MCF 10A (cell line): ENCODE measurements around the gene GLIS2. TPM values are rescaled to one million over a fixed set of nuclear protein-coding genes. Genes with fewer than 3 reads are reported as not detected.

ENCODE experiments used
- BruUV-seq: library from RNA; stranded (reverse); fragments of 400-500 nt; replicated peaks from 2 replicates; lab custom pipeline; 2021; lab: Mats Ljungman, UMichigan
- CTCF ChIA-PET: fragments of 300-600 bp; sonication (Branson Sonifier 250); formaldehyde crosslinking; extraction: SDS; loops from one replicate; lab custom pipeline; 2021; ENCODE audit warnings: antibody characterized with exemption, inconsistent platforms; lab: Yijun Ruan, JAX
- POLR2A ChIA-PET: fragments of 300-600, 350-650 bp; sonication (Branson Sonifier 250); formaldehyde crosslinking; extraction: SDS; loops from one replicate; lab custom pipeline; 2020; ENCODE audit warnings: antibody characterized with exemption, inconsistent platforms; lab: Yijun Ruan, JAX
- DNase-seq: peaks from one replicate; pipeline ENCODE4 v3.0.0-alpha.2; 2018; ENCODE audit not compliant: unreplicated experiment
- H3K27ac Mint-ChIP-seq: one replicate; pipeline ENCODE4 v1.8.0; 2022; ENCODE audit warnings: mild to moderate bottlenecking, low read depth, mixed read lengths; ENCODE audit not compliant: unreplicated experiment
- H3K27me3 Mint-ChIP-seq: one replicate; pipeline ENCODE4 v1.8.0; 2022; ENCODE audit warnings: mixed read lengths; ENCODE audit not compliant: insufficient read depth, unreplicated experiment
- H3K36me3 Mint-ChIP-seq: one replicate; pipeline ENCODE4 v1.8.0; 2022; ENCODE audit warnings: mild to moderate bottlenecking, moderate library complexity, mixed read lengths; ENCODE audit not compliant: insufficient read depth, unreplicated experiment
- H3K4me1 Mint-ChIP-seq: one replicate; pipeline ENCODE4 v1.8.0; 2022; ENCODE audit warnings: mixed read lengths; ENCODE audit not compliant: insufficient read depth, unreplicated experiment
- H3K4me3 Mint-ChIP-seq: one replicate; pipeline ENCODE4 v1.8.0; 2022; ENCODE audit warnings: mild to moderate bottlenecking, moderate library complexity, mixed read lengths; ENCODE audit not compliant: unreplicated experiment
- H3K9me3 Mint-ChIP-seq: one replicate; pipeline ENCODE4 v1.8.0; 2022; ENCODE audit warnings: mixed read lengths; ENCODE audit not compliant: unreplicated experiment
- CTCF ChIP-seq: fragments of 200-600 bp; IDR thresholded peaks from one replicate; pipeline ENCODE4 v1.8.0; 2022; ENCODE audit warnings: antibody characterized with exemption, mild to moderate bottlenecking; ENCODE audit not compliant: unreplicated experiment
- intact Hi-C: fragments of 100-400 bp; cut with micrococcal nuclease; formaldehyde crosslinking; loops from 2 replicates; pipeline ENCODE4 v1.14.1; 2022
- total RNA-seq: library from RNA; stranded (reverse); gene quantifications from 2 replicates; pipeline ENCODE4 v1.2.3, GENCODE V29; 2022

Gene GLIS2
- total RNA-seq, 1 experiment from 2014 or later = 14.7 TPM

- no peaks in the 10 kb centered on the region for H3K27me3 Mint-ChIP-seq
- intact Hi-C loops = no loop called here
- peaks cover 61% of the 10 kb centered on the region for H3K36me3 Mint-ChIP-seq
- no peak for DNase-seq
- TF ChIP-seq CTCF = no peak
- BruUV-seq = no TSS peak
- H3K9me3 Mint-ChIP-seq = no peaks in the 10 kb centered on the region
- H3K4me3 Mint-ChIP-seq = no peak overlapping the region
- ChIA-PET POLR2A (interaction anchor here (1.2 kb wide), 1 partner anchor 8 kb away, joined by 4 read pairs; no protein-coding TSS in a partner anchor), CTCF (no interaction called here)
- H3K4me1 Mint-ChIP-seq = no peaks in the 10 kb centered on the region
- H3K27ac Mint-ChIP-seq = no peak overlapping the region
Observed at GRCh38 chr16:4338125-4338582, 22.3 kb downstream of the GLIS2 start.

GRCh38 chr16:4338712-4339299 is 22.9 kb downstream of the GLIS2 start:
- Mint-ChIP-seq H3K9me3 (no peaks in the 10 kb centered on the region), H3K27me3 (no peaks in the 10 kb centered on the region), H3K36me3 (peaks cover 55% of the 10 kb centered on the region), H3K4me1 (no peaks in the 10 kb centered on the region), H3K27ac (no peak overlapping the region), H3K4me3 (no peak overlapping the region)
- ChIA-PET POLR2A (interaction anchor here (0.8 to 1.2 kb wide), 2 partner anchors 9 to 134 kb away, joined by 3 to 4 read pairs; no protein-coding TSS in a partner anchor), CTCF (interaction anchor here (0.5 to 1.3 kb wide), 4 partner anchors 9 to 279 kb away, joined by 3 to 4 read pairs (median 3); no protein-coding TSS in a partner anchor)
- no peak for DNase-seq
- TF ChIP-seq CTCF = no peak
- intact Hi-C loops = no loop called here
- BruUV-seq = TSS peak; percentile 18

- no peak overlapping the region for H3K4me3 Mint-ChIP-seq
- no peaks in the 10 kb centered on the region for H3K9me3 Mint-ChIP-seq
- CTCF ChIA-PET = interaction anchor here (0.5 to 2.0 kb wide), 7 partner anchors 9 to 280 kb away, joined by 3 to 5 read pairs (median 3); no protein-coding TSS in a partner anchor
- no peak overlapping the region for H3K27ac Mint-ChIP-seq
- H3K36me3 Mint-ChIP-seq = peaks cover 54% of the 10 kb centered on the region
- no peak for DNase-seq
- no peaks in the 10 kb centered on the region for H3K27me3 Mint-ChIP-seq
- TF ChIP-seq CTCF = no peak
- POLR2A ChIA-PET = interaction anchor here (0.8 to 1.2 kb wide), 2 partner anchors 9 to 135 kb away, joined by 3 to 4 read pairs; no protein-coding TSS in a partner anchor
- intact Hi-C loops = no loop called here
- no TSS peak for BruUV-seq
- H3K4me1 Mint-ChIP-seq = no peaks in the 10 kb centered on the region
Observed at GRCh38 chr16:4339455-4339854, 23.6 kb downstream of the GLIS2 start.

- Mint-ChIP-seq H3K4me3 (no peak overlapping the region), H3K36me3 (peaks cover 50% of the 10 kb centered on the region), H3K27ac (no peak overlapping the region), H3K27me3 (no peaks in the 10 kb centered on the region), H3K4me1 (no peaks in the 10 kb centered on the region), H3K9me3 (no peaks in the 10 kb centered on the region)
- CTCF ChIA-PET = interaction anchor here (0.5 to 2.0 kb wide), 5 partner anchors 10 to 139 kb away, joined by 3 to 5 read pairs (median 3); no protein-coding TSS in a partner anchor
- intact Hi-C loops = no loop called here
- no peak for TF ChIP-seq CTCF
- DNase-seq = no peak
- no TSS peak for BruUV-seq
- POLR2A ChIA-PET = no interaction called here
Observed at GRCh38 chr16:4339909-4340308, 24.0 kb downstream of the GLIS2 start.
